Liver (tissue), 9 donors: ENCODE data around the gene SYTL3. TPM values are rescaled to one million over a fixed set of nuclear protein-coding genes. Genes with fewer than 3 reads are reported as not detected.

ENCODE experiments used
- DNase-seq: peaks from one replicate; pipeline ENCODE4 v3.0.0-alpha.2; 2017; ENCODE audit warnings: low spot score
- H3K27ac ChIP-seq, 2 donors: one replicate each; pipeline ENCODE4 v1.7.0; 2013; ENCODE audit warnings: inconsistent platforms in 2 of 2, low read length in 2 of 2, control low read depth in 1 of 2, low read depth in 1 of 2, mild to moderate bottlenecking in 1 of 2
- H3K27me3 ChIP-seq, 4 donors: one replicate each; pipeline versions ENCODE4 v1.6.1 to v1.7.0; 2013; ENCODE audit warnings: low read length in 3 of 4, inconsistent platforms in 1 of 4, mild to moderate bottlenecking in 1 of 4, moderate library complexity in 1 of 4; ENCODE audit not compliant: control insufficient read depth in 4 of 4, insufficient read depth in 4 of 4
- H3K36me3 ChIP-seq, 4 donors: one replicate each; pipeline versions ENCODE4 v1.6.1 to v1.7.0; 2013; ENCODE audit warnings: low read length in 3 of 4, mild to moderate bottlenecking in 3 of 4, low read depth in 1 of 4, moderate library complexity in 1 of 4; ENCODE audit not compliant: control insufficient read depth in 4 of 4, insufficient read depth in 3 of 4
- H3K4me1 ChIP-seq, 4 donors: one replicate each; pipeline versions ENCODE4 v1.6.1 to v1.7.0; 2013; ENCODE audit warnings: low read length in 3 of 4, mild to moderate bottlenecking in 3 of 4, moderate library complexity in 1 of 4; ENCODE audit not compliant: control insufficient read depth in 4 of 4, insufficient read depth in 4 of 4
- H3K4me3 ChIP-seq, 3 donors: one replicate each; pipeline versions ENCODE4 v1.6.1 to v1.7.0; 2013; ENCODE audit warnings: low read length in 3 of 3, control low read depth in 1 of 3, low read depth in 1 of 3, mild to moderate bottlenecking in 1 of 3
- H3K9ac ChIP-seq, 2 donors: one replicate each; pipeline ENCODE4 v1.7.0; 2013; ENCODE audit warnings: low read length in 2 of 2, mild to moderate bottlenecking in 2 of 2, moderate library complexity in 2 of 2, control low read depth in 1 of 2, low read depth in 1 of 2
- H3K9me3 ChIP-seq, 4 donors: one replicate each; pipeline versions ENCODE4 v1.6.1 to v1.7.0; 2013; ENCODE audit warnings: low read length in 3 of 4; ENCODE audit not compliant: control insufficient read depth in 4 of 4
- CTCF ChIP-seq: fragments of 150-350 bp; IDR thresholded peaks from 2 replicates; pipeline ENCODE4 v1.5.1; 2017; ENCODE audit warnings: improper control_type of control experiment, low read depth, low read length; ENCODE audit not compliant: missing input control
- EGR1 ChIP-seq, 2 donors: IDR thresholded peaks; 2 replicates each; pipeline ENCODE4 v1.6.1; 2016 to 2018; ENCODE audit warnings: antibody characterized with exemption in 2 of 2, low read depth in 2 of 2
- FOXA1 ChIP-seq: IDR thresholded peaks from 2 replicates; pipeline ENCODE4 v1.6.1; 2016; ENCODE audit warnings: antibody characterized with exemption
- FOXA2 ChIP-seq: IDR thresholded peaks from 2 replicates; pipeline ENCODE4 v1.6.1; 2016; ENCODE audit warnings: antibody characterized with exemption
- GABPA ChIP-seq, 2 donors: IDR thresholded peaks in 1 of 2; conservative IDR thresholded peaks in 1 of 2; 2 replicates each; pipeline ENCODE4 v1.6.1; 2016; ENCODE audit warnings: antibody characterized with exemption in 2 of 2, mild to moderate bottlenecking in 1 of 2, moderate library complexity in 1 of 2
- HNF4A ChIP-seq, 2 donors: conservative IDR thresholded peaks; 2 replicates each; pipeline ENCODE4 v1.6.1; 2016; ENCODE audit warnings: antibody characterized with exemption in 2 of 2, mild to moderate bottlenecking in 2 of 2
- HNF4G ChIP-seq: IDR thresholded peaks from 2 replicates; pipeline ENCODE4 v1.6.1; 2016; ENCODE audit warnings: antibody characterized with exemption
- JUND ChIP-seq, 2 donors: IDR thresholded peaks; 2 replicates each; pipeline ENCODE4 v1.6.1; 2016; ENCODE audit warnings: antibody characterized with exemption in 2 of 2
- NR2F2 ChIP-seq: IDR thresholded peaks from 2 replicates; pipeline ENCODE4 v1.6.1; 2016; ENCODE audit warnings: antibody characterized with exemption
- RAD21 ChIP-seq, 2 donors: IDR thresholded peaks; 2 replicates each; pipeline ENCODE4 v1.6.1; 2016; ENCODE audit warnings: antibody characterized with exemption in 2 of 2, mild to moderate bottlenecking in 2 of 2
- RXRA ChIP-seq, 2 donors: IDR thresholded peaks; 2 replicates each; pipeline ENCODE4 v1.6.1; 2017 to 2018; ENCODE audit warnings: antibody characterized with exemption in 2 of 2, mild to moderate bottlenecking in 1 of 2
- SP1 ChIP-seq: IDR thresholded peaks from 2 replicates; pipeline ENCODE4 v1.6.1; 2018; ENCODE audit warnings: antibody characterized with exemption, mild to moderate bottlenecking
- YY1 ChIP-seq: IDR thresholded peaks from 2 replicates; pipeline ENCODE4 v1.6.1; 2016; ENCODE audit warnings: antibody characterized with exemption, mild to moderate bottlenecking
- ZBTB33 ChIP-seq: IDR thresholded peaks from 2 replicates; pipeline ENCODE4 v1.6.1; 2016; ENCODE audit warnings: antibody characterized with exemption
- WGBS: extraction: QIAGEN DNeasy Blood & Tissue Kit; methylation state at CpG from one replicate; pipeline ENCODE4 v1.1.7; 2013; 5-methylcytosine and 5-hydroxymethylcytosine counted together
- polyA plus RNA-seq, 2 donors: library from polyadenylated mRNA; stranded (reverse) in 1 of 2; unstranded in 1 of 2; fragments of 200-250 nt in 1 of 2; fragments of >200 nt in 1 of 2; fragmentation: Nextera tagmentation in 1 of 2; extraction: Ambion mirVana in 1 of 2; gene quantifications; one replicate each; pipeline versions ENCODE4 v1.2.1 to v1.2.3, GENCODE V29; 2013 to 2015
- total RNA-seq, 2 donors: library from RNA; depleted of rRNA; stranded (reverse); fragments of >200 nt; gene quantifications; one replicate each; pipeline ENCODE4 v1.2.3, GENCODE V29; 2014
- TF ChIP-seq, protein P1 (sequence below): IDR thresholded peaks from 2 replicates; pipeline ENCODE4 v1.6.1; 2016; ENCODE audit warnings: antibody characterized with exemption, mild to moderate bottlenecking
- TF ChIP-seq, protein P2 (sequence below): IDR thresholded peaks from 2 replicates; pipeline ENCODE4 v1.6.1; 2016; ENCODE audit warnings: antibody characterized with exemption
- TF ChIP-seq, protein P3 (sequence below): IDR thresholded peaks from 2 replicates; pipeline ENCODE4 v1.6.1; 2016; ENCODE audit warnings: antibody characterized with exemption
- donor health status: healthy.
- donor health status: healthy.
- donor health status: healthy.
- donor health status: healthy.
- donor health status: healthy.

SYTL3 gene
- total and polyA plus RNA-seq, 4 donors: 0.28 to 1.7 (median 0.51) TPM

DNA sequence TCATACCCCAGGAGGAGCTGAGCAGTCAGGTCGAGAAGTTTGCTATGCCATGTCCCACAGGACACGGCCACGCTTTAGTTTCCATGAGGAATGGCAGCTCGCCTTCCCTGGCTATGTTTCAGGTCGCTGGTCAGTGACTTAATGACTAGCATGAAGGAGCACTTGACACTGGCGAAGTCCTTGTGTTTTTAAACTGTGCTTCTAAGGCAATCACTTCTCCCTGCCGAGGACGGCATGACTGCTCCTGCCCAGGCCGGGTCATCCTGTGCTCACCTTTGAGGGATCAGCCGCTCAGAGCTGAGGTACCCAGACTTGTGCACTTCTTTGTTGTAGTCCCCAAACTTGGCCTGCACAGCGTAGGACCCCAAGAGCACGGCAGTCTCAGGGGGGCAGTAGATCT, 135.2 kb downstream of the SYTL3 start:
- no peak for DNase-seq
- peaks cover 7 to 49% (median 40%) of the 10 kb centered on the region in 4 donors for H3K36me3 ChIP-seq
- no peaks in the 10 kb centered on the region for H3K9me3 ChIP-seq
- WGBS: 96% methylated on average over 12 of the region's 12 CpGs
- H3K27me3 ChIP-seq: no peaks in the 10 kb centered on the region
- no peak overlapping the region for H3K27ac ChIP-seq
- H3K4me1 ChIP-seq: peaks cover 0 to 14% (median 6%) of the 10 kb centered on the region in 4 donors
- TF ChIP-seq EGR1 (IDR thresholded peaks at IDR 0.05; ENCODE audit: low read depth in 2 of 2): no peak
- no peak for TF ChIP-seq JUND (IDR thresholded peaks at IDR 0.05)
- TF ChIP-seq CTCF: no peak
- TF ChIP-seq RXRA (IDR thresholded peaks at IDR 0.05): no peak
- TF ChIP-seq, protein P1, sequence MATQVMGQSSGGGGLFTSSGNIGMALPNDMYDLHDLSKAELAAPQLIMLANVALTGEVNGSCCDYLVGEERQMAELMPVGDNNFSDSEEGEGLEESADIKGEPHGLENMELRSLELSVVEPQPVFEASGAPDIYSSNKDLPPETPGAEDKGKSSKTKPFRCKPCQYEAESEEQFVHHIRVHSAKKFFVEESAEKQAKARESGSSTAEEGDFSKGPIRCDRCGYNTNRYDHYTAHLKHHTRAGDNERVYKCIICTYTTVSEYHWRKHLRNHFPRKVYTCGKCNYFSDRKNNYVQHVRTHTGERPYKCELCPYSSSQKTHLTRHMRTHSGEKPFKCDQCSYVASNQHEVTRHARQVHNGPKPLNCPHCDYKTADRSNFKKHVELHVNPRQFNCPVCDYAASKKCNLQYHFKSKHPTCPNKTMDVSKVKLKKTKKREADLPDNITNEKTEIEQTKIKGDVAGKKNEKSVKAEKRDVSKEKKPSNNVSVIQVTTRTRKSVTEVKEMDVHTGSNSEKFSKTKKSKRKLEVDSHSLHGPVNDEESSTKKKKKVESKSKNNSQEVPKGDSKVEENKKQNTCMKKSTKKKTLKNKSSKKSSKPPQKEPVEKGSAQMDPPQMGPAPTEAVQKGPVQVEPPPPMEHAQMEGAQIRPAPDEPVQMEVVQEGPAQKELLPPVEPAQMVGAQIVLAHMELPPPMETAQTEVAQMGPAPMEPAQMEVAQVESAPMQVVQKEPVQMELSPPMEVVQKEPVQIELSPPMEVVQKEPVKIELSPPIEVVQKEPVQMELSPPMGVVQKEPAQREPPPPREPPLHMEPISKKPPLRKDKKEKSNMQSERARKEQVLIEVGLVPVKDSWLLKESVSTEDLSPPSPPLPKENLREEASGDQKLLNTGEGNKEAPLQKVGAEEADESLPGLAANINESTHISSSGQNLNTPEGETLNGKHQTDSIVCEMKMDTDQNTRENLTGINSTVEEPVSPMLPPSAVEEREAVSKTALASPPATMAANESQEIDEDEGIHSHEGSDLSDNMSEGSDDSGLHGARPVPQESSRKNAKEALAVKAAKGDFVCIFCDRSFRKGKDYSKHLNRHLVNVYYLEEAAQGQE: no peak
- TF ChIP-seq FOXA2: no peak
- TF ChIP-seq FOXA1: no peak
- TF ChIP-seq, protein P2, sequence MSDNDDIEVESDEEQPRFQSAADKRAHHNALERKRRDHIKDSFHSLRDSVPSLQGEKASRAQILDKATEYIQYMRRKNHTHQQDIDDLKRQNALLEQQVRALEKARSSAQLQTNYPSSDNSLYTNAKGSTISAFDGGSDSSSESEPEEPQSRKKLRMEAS: no peak
- TF ChIP-seq HNF4G: no peak
- TF ChIP-seq HNF4A (conservative IDR thresholded peaks at IDR 0.05): no peak
- TF ChIP-seq SP1: no peak
- TF ChIP-seq NR2F2: no peak
- TF ChIP-seq ZBTB33: no peak
- no peak for TF ChIP-seq YY1
- TF ChIP-seq, protein P3, sequence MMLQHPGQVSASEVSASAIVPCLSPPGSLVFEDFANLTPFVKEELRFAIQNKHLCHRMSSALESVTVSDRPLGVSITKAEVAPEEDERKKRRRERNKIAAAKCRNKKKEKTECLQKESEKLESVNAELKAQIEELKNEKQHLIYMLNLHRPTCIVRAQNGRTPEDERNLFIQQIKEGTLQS: no peak
- TF ChIP-seq RAD21 (IDR thresholded peaks at IDR 0.05): no peak
- no peak for TF ChIP-seq GABPA (IDR thresholded peaks at IDR 0.05 in 1 of 2, conservative IDR thresholded peaks at IDR 0.05 in 1 of 2)
- H3K9ac ChIP-seq: no peak overlapping the region
- H3K4me3 ChIP-seq: no peak overlapping the region
